Measurements from ENCODE around the gene ZNF467. TPM values are rescaled to one million over a fixed set of nuclear protein-coding genes. Genes with fewer than 3 reads are reported as not detected.
A peak's percentile ranks its signal among the peaks of the same experiment; 100 is the strongest.

Gene ZNF467
- total and polyA plus RNA-seq, 2 experiments from 2014 or later = 0.10 to 0.40 TPM

- TF ChIP-seq ZNF462 (CRISPR knock-in tag; IDR thresholded peaks at IDR 0.05) (no peak), CREB1 (CRISPR knock-in tag; IDR thresholded peaks at IDR 0.05; ENCODE audit: low read depth) (peak; percentile 22; the same call in 1 of the 2 replicates), CTCF (conservative IDR thresholded peaks at IDR 0.05; ENCODE audit: low read depth in 2 of 2) (peak; percentile 49 to 82; a peak in 3 of 4 replicates), ETS1 (IDR thresholded peaks at IDR 0.05) (no peak)
- Histone ChIP-seq H3K27ac (ENCODE audit: low read depth) (no peak overlapping the region), H3K79me2 (replicated peaks; ENCODE audit: insufficient read depth) (no peaks in the 10 kb centered on the region), H3K27me3 (ENCODE audit: insufficient read depth) (peaks cover 28% of the 10 kb centered on the region), H3K4me1 (ENCODE audit: insufficient read depth) (no peaks in the 10 kb centered on the region), H3K36me3 (ENCODE audit: insufficient read depth) (no peaks in the 10 kb centered on the region), H3K4me2 (peak overlapping the region; percentile 79), H2AFZ (peak overlapping the region; percentile 92), H3F3A (replicated peaks; ENCODE audit: low read depth) (no peaks in the 10 kb centered on the region), H4K20me1 (replicated peaks; ENCODE audit: insufficient read depth) (no peaks in the 10 kb centered on the region), H3K9me2 (ENCODE audit: insufficient read depth) (no peaks in the 10 kb centered on the region), H3K4me3 (peak overlapping the region; percentile 53)
- H3K27ac Mint-ChIP-seq = no peak overlapping the region
- no peaks in the 10 kb centered on the region for H3K36me3 Mint-ChIP-seq (ENCODE audit: low read depth)
- ATAC-seq (peak; percentile 70), DNase-seq (ENCODE audit: low spot score) (peak; percentile 85)
- H3K27me3 Mint-ChIP-seq (ENCODE audit: insufficient read depth, low read depth, poor library complexity) = peaks cover 37% of the 10 kb centered on the region
- no peaks in the 10 kb centered on the region for H3K9me3 Mint-ChIP-seq
- peaks cover 11% of the 10 kb centered on the region for H3K4me1 Mint-ChIP-seq
- H3K4me3 Mint-ChIP-seq = peak overlapping the region; percentile 69
Observed at GRCh38 chr7:149790146-149790548, 16.8 kb upstream of the ZNF467 start.
